Esophagus muscularis mucosa (tissue), 4 donors: ENCODE data around the gene PTTG1. TPM values are rescaled to one million over a fixed set of nuclear protein-coding genes. Genes with fewer than 3 reads are reported as not detected.

Source experiments
- DNase-seq: peaks from one replicate; pipeline ENCODE4 v3.0.0-alpha.2; 2017; ENCODE audit errors: extremely low spot score
- H3K27ac ChIP-seq, 4 donors: fragments of 200-600 bp; sonication (generic); replicated peaks in 1 of 4; 1 replicate in 3 of 4; 2 replicates in 1 of 4; pipeline ENCODE4 v1.5.1; 2016 to 2019; ENCODE audit warnings: mild to moderate bottlenecking in 1 of 4
- H3K27me3 ChIP-seq, 4 donors: fragments of 200-600 bp; sonication (generic); one replicate each; pipeline versions ENCODE4 v1.5.1 to v1.6.0; 2016 to 2019
- H3K36me3 ChIP-seq, 4 donors: fragments of 200-600 bp; sonication (generic); one replicate each; pipeline ENCODE4 v1.5.1; 2016 to 2019
- H3K4me1 ChIP-seq, 4 donors: fragments of 200-600 bp; sonication (generic); one replicate each; pipeline ENCODE4 v1.5.1; 2016 to 2019
- H3K4me3 ChIP-seq, 4 donors: fragments of 200-600 bp; sonication (generic); 1 replicate in 2 of 4; 2 replicates in 2 of 4; pipeline ENCODE4 v1.5.1; 2016 to 2019; ENCODE audit warnings: mild to moderate bottlenecking in 4 of 4, moderate library complexity in 1 of 4
- H3K9me3 ChIP-seq, 4 donors: fragments of 200-600 bp; sonication (generic); 1 replicate in 3 of 4; 2 replicates in 1 of 4; pipeline ENCODE4 v1.5.1; 2016 to 2019
- CTCF ChIP-seq, 3 experiments: fragments of 200-600 bp in 2 of 3; fragments of 450-650 bp in 1 of 3; sonication (generic) in 2 of 3; IDR thresholded peaks; one replicate each; pipeline ENCODE4 v1.5.1; 2017 to 2019; ENCODE audit warnings: antibody characterized with exemption in 3 of 3, mild to moderate bottlenecking in 2 of 3, moderate library complexity in 1 of 3
- EP300 ChIP-seq: sonication (generic); formaldehyde crosslinking; IDR thresholded peaks from one replicate; pipeline ENCODE4 v1.6.1; 2017; ENCODE audit warnings: antibody characterized with exemption
- POLR2A ChIP-seq: fragments of 450-650 bp; IDR thresholded peaks from one replicate; pipeline ENCODE4 v1.6.1; 2017; ENCODE audit warnings: antibody characterized with exemption, moderate library complexity, mild to moderate bottlenecking, low read depth
- POLR2AphosphoS5 ChIP-seq, 2 donors: sonication (generic); formaldehyde crosslinking; IDR thresholded peaks; one replicate each; pipeline ENCODE4 v1.6.1; 2017; ENCODE audit warnings: antibody characterized with exemption in 2 of 2
- WGBS: methylation state at CpG from one replicate; pipeline ENCODE4 v1.1.5; 2018; 5-methylcytosine and 5-hydroxymethylcytosine counted together
- intact Hi-C: fragments of 100-400 bp; cut with DNase I; formaldehyde crosslinking; loops from one replicate; pipeline ENCODE4 v1.15.1; 2023
- total RNA-seq, 4 donors: library from RNA; depleted of rRNA; stranded (reverse); fragments of >200 nt; gene quantifications; one replicate each; pipeline versions ENCODE4 v1.1.0 to v1.2.1, GENCODE V29; 2016

The PTTG1 gene
- total RNA-seq, 4 donors from 2014 or later = 2.6 to 6.3 (median 5.5) TPM; not detected in 1

DNA sequence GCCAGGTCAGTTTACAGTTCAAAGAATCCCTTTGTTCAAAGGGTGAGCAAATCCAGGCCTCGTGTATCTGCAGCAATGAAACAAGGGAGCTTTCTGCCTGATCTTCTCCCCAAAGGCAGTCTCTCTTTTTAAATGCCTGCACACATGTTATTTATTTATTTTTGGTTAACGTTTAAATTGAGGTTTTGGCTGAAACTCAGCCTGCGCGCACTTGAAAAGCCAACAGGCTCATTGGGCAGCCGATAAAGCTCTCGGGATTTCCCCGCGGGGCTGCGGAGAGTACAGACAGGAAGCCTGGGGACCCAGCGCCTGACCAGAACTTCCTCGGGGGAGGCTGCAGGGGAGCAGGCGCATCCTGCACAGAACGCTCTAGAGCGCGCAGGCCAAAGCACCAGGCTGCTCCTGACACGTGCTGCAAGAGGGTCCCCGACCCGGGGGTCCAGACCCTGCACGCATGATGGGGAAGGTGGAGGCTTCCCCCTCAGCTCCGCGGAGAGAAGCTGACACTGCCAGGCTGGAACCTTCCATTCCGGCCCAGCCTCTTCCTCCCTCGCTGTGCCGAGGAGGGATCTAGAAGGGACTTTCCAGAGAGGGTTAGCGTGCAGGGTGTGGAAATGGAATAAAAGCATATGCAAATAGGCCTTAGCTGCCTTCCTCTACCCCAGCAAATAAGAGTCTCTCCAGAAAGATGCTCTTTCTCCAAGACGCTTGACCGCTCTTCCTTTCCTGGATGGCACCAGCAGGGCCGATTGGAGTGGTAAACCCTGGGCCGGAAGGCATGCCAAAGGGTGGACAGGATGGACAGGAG lies 46.1 kb downstream of the PTTG1 start:
- H3K36me3 ChIP-seq = no peaks in the 10 kb centered on the region

DNA sequence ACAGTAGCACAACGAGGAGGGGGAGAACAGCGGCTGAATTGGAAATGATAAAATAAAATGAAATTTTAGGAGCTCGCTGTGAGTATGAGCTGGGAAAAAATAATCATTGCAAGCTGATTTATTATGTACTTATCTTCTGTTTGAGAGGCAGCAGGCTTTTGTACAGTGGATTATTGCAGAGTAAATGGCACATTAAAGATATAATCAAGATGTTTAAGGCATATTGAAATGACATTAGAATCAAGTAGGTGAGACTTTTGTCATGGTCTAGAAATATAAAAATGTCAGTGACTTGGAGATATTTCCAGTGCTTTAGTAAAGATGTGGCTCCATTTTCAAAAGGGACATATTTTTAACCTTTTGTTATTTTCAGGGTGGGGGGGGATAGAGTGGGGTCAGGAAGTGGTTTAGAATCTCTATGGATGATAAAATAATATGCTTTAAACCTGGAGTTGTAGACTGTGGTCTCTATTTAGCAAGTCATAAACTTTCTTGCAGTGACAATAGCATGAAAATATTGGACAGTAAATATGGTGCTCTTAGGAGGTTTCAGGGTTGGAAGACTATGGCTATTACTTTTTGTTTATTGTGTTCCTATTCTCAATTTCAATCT lies 46.8 kb downstream of the PTTG1 start:
- Histone ChIP-seq H3K36me3 (no peaks in the 10 kb centered on the region), H3K9me3 (no peaks in the 10 kb centered on the region), H3K4me3 (peak overlapping the region; percentile 31 to 51 (median 36)), H3K4me1 (peaks cover 0 to 15% (median 9%) of the 10 kb centered on the region in 4 donors), H3K27ac (peak overlapping the region in 3 of 4 donors; percentile 21 to 36 (median 22)), H3K27me3 (no peaks in the 10 kb centered on the region)
- 55% methylated on average over 3 of the region's 3 CpGs for WGBS
- TF ChIP-seq CTCF (IDR thresholded peaks at IDR 0.05) (no peak), POLR2A (no peak)
- no peak for DNase-seq
- intact Hi-C loops = no loop called here

More for the DNA sequence above, 46.1 kb downstream of the PTTG1 start:
- no peak for DNase-seq
- peak overlapping the region; percentile 31 to 51 (median 36) for H3K4me3 ChIP-seq
- H3K4me1 ChIP-seq = peaks cover 0 to 15% (median 9%) of the 10 kb centered on the region in 4 donors
- H3K27ac ChIP-seq = peak overlapping the region in 3 of 4 donors; percentile 21 to 36 (median 22)
- H3K27me3 ChIP-seq = no peaks in the 10 kb centered on the region
- no peak for TF ChIP-seq CTCF (IDR thresholded peaks at IDR 0.05)
- TF ChIP-seq POLR2A = no peak
- no peak for TF ChIP-seq POLR2AphosphoS5 (IDR thresholded peaks at IDR 0.05)
- WGBS = 41% methylated on average over 17 of the region's 29 CpGs
- intact Hi-C loops = no loop called here
- H3K9me3 ChIP-seq = no peaks in the 10 kb centered on the region

- no peak for DNase-seq
- H3K27me3 ChIP-seq = no peaks in the 10 kb centered on the region
- no peak overlapping the region for H3K4me3 ChIP-seq
- intact Hi-C loops = no loop called here
- H3K27ac ChIP-seq = no peak overlapping the region
- no peaks in the 10 kb centered on the region for H3K9me3 ChIP-seq
- H3K36me3 ChIP-seq = no peaks in the 10 kb centered on the region
- TF ChIP-seq POLR2AphosphoS5 (IDR thresholded peaks at IDR 0.05) (no peak), POLR2A (no peak), EP300 (no peak), CTCF (IDR thresholded peaks at IDR 0.05) (no peak)
- 89% methylated on average over 20 of the region's 20 CpGs for WGBS
- peaks cover 0 to 15% (median 9%) of the 10 kb centered on the region in 4 donors for H3K4me1 ChIP-seq
Measured at GRCh38 chr5:160469156-160470144, 47.8 kb downstream of the PTTG1 start.

GRCh38 chr5:160470437-160471361 lies 49.0 kb downstream of the PTTG1 start:
- Histone ChIP-seq H3K27me3 (no peaks in the 10 kb centered on the region), H3K4me1 (peaks cover 0 to 15% (median 9%) of the 10 kb centered on the region in 4 donors), H3K27ac (peak overlapping the region in 1 of 4 donors; percentile 28), H3K4me3 (no peak overlapping the region), H3K9me3 (no peaks in the 10 kb centered on the region), H3K36me3 (no peaks in the 10 kb centered on the region)
- no peak for DNase-seq
- WGBS = 39% methylated on average over 7 of the region's 7 CpGs
- intact Hi-C loops = no loop called here
- TF ChIP-seq CTCF (IDR thresholded peaks at IDR 0.05) (no peak), EP300 (no peak), POLR2AphosphoS5 (IDR thresholded peaks at IDR 0.05) (no peak), POLR2A (no peak)
